Gastrocnemius medialis (tissue), 4 donors: ENCODE results near the gene NLRC5. TPM values are rescaled to one million over a fixed set of nuclear protein-coding genes. Genes with fewer than 3 reads are reported as not detected.
A peak's percentile ranks its signal among the peaks of the same experiment; 100 is the strongest.

Source experiments
- ATAC-seq, 2 donors: fragments of 150-250 bp; one replicate each; pipeline ENCODE4 v1.9.1; 2016
- DNase-seq, 2 donors: peaks; one replicate each; pipeline ENCODE4 v3.0.0-alpha.2; 2019
- H3K27ac ChIP-seq, 4 donors: fragments of 200-600 bp; sonication (generic); 1 replicate in 1 of 4; 2 replicates in 3 of 4; pipeline ENCODE4 v1.5.1; 2016 to 2018; ENCODE audit warnings: mild to moderate bottlenecking in 2 of 4, moderate library complexity in 1 of 4
- H3K27me3 ChIP-seq, 3 donors: fragments of 200-600 bp; sonication (generic) in 2 of 3; 1 replicate in 1 of 3; 2 replicates in 2 of 3; pipeline versions ENCODE4 v1.5.1 to v1.6.0; 2016 to 2019; ENCODE audit warnings: mild to moderate bottlenecking in 1 of 3, moderate library complexity in 1 of 3
- H3K36me3 ChIP-seq, 2 donors: fragments of 200-600 bp; sonication (generic) in 1 of 2; one replicate each; pipeline ENCODE4 v1.5.1; 2017 to 2018
- H3K4me1 ChIP-seq, 2 donors: fragments of 200-600 bp; sonication (generic) in 1 of 2; one replicate each; pipeline ENCODE4 v1.5.1; 2016 to 2017; ENCODE audit warnings: mild to moderate bottlenecking in 2 of 2
- H3K4me3 ChIP-seq, 4 donors: fragments of 200-600 bp; sonication (generic) in 3 of 4; 1 replicate in 1 of 4; 2 replicates in 3 of 4; pipeline ENCODE4 v1.5.1; 2016 to 2019; ENCODE audit warnings: mild to moderate bottlenecking in 2 of 4
- H3K9me3 ChIP-seq, 3 donors: fragments of 200-600 bp; sonication (generic) in 2 of 3; 1 replicate in 1 of 3; 2 replicates in 2 of 3; pipeline ENCODE4 v1.5.1; 2016 to 2019
- POLR2A ChIP-seq, 2 donors: fragments of 450-650 bp; IDR thresholded peaks; one replicate each; pipeline ENCODE4 v1.6.1; 2017; ENCODE audit warnings: antibody characterized with exemption in 2 of 2, mild to moderate bottlenecking in 2 of 2, moderate library complexity in 2 of 2
- in situ Hi-C, 4 donors: fragments of 200-750 bp; cut with MboI; loops; one replicate each; pipeline versions ENCODE4 v1.15.0 to v1.8.0; 2017; ENCODE audit warnings: low sequenced_read_pairs in 4 of 4
- intact Hi-C: fragments of 100-400 bp; cut with DNase I; formaldehyde crosslinking; loops from one replicate; pipeline ENCODE4 v1.15.1; 2023; ENCODE audit warnings: low total_unique reads
- total RNA-seq, 4 donors: library from RNA; depleted of rRNA; stranded (reverse); fragments of >200 nt; gene quantifications; one replicate each; pipeline versions ENCODE4 v1.1.0 to v1.2.3, GENCODE V29; 2016
- TF ChIP-seq, protein P1 (sequence below), 5 experiments: fragments of 450-650 bp in 3 of 5; fragments of 200-600 bp in 2 of 5; sonication (generic) in 2 of 5; IDR thresholded peaks in 4 of 5; conservative IDR thresholded peaks in 1 of 5; 1 replicate in 4 of 5; 2 replicates in 1 of 5; pipeline ENCODE4 v1.5.1; 2016 to 2019; ENCODE audit warnings: antibody characterized with exemption in 5 of 5, mild to moderate bottlenecking in 3 of 5, moderate library complexity in 3 of 5

NLRC5 gene
- total RNA-seq, 4 donors from 2014 or later, result 2.5 to 9.4 (median 5.1) TPM

DNA sequence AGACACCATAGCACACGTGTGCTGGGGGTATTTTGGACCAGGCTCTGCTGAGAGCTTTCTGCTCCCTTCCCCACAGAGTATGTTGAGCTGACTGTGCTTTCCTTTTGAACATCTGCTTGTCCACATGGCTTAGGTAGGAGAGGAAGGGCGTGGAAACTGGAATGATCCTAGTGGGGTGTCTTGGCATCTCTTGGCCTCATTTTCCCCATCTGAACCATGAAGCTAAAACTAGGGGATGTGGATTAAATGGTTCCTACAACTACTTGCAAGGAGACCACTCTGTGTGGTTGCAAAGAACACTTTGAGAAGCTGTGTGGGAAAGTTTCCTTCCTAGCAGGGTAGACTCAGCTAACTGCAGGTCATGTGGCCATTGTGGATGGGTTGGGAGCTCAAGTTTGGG is 6.7 kb upstream of the NLRC5 start:
- TF ChIP-seq, protein P1, sequence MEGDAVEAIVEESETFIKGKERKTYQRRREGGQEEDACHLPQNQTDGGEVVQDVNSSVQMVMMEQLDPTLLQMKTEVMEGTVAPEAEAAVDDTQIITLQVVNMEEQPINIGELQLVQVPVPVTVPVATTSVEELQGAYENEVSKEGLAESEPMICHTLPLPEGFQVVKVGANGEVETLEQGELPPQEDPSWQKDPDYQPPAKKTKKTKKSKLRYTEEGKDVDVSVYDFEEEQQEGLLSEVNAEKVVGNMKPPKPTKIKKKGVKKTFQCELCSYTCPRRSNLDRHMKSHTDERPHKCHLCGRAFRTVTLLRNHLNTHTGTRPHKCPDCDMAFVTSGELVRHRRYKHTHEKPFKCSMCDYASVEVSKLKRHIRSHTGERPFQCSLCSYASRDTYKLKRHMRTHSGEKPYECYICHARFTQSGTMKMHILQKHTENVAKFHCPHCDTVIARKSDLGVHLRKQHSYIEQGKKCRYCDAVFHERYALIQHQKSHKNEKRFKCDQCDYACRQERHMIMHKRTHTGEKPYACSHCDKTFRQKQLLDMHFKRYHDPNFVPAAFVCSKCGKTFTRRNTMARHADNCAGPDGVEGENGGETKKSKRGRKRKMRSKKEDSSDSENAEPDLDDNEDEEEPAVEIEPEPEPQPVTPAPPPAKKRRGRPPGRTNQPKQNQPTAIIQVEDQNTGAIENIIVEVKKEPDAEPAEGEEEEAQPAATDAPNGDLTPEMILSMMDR (IDR thresholded peaks at IDR 0.05 in 4 of 5, conservative IDR thresholded peaks at IDR 0.05 in 1 of 5), result no peak
- TF ChIP-seq POLR2A (IDR thresholded peaks at IDR 0.05), result no peak
- Histone ChIP-seq H3K36me3 (no peaks in the 10 kb centered on the region), H3K9me3 (no peaks in the 10 kb centered on the region), H3K4me1 (peaks cover 0 to 12% of the 10 kb centered on the region in 2 donors), H3K4me3 (no peak overlapping the region), H3K27me3 (no peaks in the 10 kb centered on the region), H3K27ac (no peak overlapping the region)
- ATAC-seq (no peak), DNase-seq (no peak)
- in situ Hi-C loops, result no loop called here
- intact Hi-C loops, result no loop called here

DNA sequence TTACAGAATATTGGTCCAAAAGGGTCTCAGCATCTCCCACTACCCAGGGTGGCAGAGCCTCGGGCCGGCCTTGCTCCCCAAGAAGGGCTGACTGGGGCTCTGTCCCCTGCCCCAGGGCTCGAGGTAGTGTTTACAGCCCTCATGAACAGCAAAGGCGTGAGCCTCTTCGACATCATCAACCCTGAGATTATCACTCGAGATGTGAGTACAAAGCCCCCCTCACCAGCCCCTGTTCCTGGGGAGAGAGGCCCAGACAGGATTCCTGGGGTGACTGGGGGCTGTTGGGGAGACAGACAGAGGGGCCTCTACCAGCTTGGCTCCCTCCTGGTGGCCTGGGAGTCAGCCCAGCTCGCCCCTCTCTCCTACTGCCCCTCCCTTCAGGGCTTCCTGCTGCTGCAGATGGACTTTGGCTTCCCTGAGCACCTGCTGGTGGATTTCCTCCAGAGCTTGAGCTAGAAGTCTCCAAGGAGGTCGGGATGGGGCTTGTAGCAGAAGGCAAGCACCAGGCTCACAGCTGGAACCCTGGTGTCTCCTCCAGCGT is 6.1 kb upstream of the NLRC5 start:
- no peak for ATAC-seq

DNA sequence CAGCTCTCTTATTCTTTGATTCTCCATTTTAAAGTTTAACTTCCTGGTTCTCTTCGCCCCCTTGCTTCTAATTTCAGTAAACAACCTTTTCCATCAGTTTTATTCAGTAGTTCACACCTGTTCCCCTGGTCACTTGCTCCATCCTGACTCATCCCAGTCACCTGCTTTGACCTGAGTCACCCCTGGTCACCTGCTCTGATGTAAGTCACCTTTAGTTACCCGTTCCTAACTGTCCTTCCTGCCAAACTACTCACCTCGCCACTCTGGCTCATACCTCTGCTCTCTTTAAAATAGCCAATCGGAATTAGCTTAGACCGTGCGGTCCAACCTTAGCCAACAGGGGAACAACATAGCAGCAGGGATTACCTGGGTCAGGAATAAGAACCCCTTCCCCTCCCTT is 4.7 kb upstream of the NLRC5 start:
- intact Hi-C loops, result loop anchor here (5.0 kb wide), 2 partner anchors 52 to 313 kb away; partner anchors contain the start of gene HERPUD1

More for the DNA sequence above, 6.1 kb upstream of the NLRC5 start:
- no peak for DNase-seq
- H3K4me1 ChIP-seq, result peaks cover 0 to 12% of the 10 kb centered on the region in 2 donors
- in situ Hi-C loops, result no loop called here
- no peak for TF ChIP-seq POLR2A (IDR thresholded peaks at IDR 0.05)
- TF ChIP-seq, protein P1 (IDR thresholded peaks at IDR 0.05 in 4 of 5, conservative IDR thresholded peaks at IDR 0.05 in 1 of 5), result no peak
- no peak overlapping the region for H3K4me3 ChIP-seq
- H3K9me3 ChIP-seq, result no peaks in the 10 kb centered on the region
- no peak overlapping the region for H3K27ac ChIP-seq
- H3K36me3 ChIP-seq, result no peaks in the 10 kb centered on the region
- H3K27me3 ChIP-seq, result no peaks in the 10 kb centered on the region
- intact Hi-C loops, result no loop called here

DNA sequence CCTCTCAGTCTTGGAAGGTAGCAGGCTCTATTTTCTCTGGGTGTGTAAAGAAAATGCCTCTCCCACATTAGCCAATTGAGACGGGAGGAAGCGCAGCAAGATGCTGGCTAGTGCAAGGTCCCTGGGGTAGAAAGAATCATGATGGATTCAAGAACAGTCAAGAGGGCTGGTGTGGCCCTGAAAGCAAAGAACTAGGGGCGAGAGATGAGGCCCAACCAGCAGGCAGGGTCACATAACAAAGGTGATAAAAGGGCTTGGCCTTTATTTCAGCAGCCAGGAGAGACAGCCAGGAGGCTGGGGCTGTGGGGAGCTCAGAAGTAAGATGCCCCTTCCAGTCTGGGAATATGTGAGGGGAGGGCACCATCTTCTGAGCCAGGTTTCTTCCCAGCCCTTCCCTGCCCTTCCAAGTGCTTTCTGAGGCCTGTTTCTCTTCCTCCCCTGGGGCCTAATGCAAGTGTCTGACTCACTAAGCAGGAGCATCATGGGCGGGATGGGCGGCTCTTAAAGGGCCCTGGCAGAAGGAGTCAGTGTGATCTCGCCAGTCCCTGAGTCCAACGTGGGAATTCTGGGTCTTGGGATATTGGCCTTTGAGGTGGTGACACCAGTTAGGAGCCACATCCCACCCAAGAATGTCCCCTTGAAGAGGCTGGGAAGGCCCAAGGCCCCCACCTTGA is 3.9 kb upstream of the NLRC5 start:
- Histone ChIP-seq H3K4me3 (no peak overlapping the region), H3K4me1 (peaks cover 13 to 18% of the 10 kb centered on the region in 2 donors), H3K36me3 (no peaks in the 10 kb centered on the region), H3K9me3 (no peaks in the 10 kb centered on the region), H3K27ac (peak overlapping the region; percentile 61 to 69 (median 66)), H3K27me3 (no peaks in the 10 kb centered on the region)
- ATAC-seq (peak in 1 of 2 donors; percentile 27), DNase-seq (peak; percentile 29 to 63)
- in situ Hi-C loops (no loop called here), intact Hi-C loops (loop anchor here (5.0 kb wide), 2 partner anchors 53 to 312 kb away; partner anchors contain the start of gene HERPUD1)
- TF ChIP-seq POLR2A (IDR thresholded peaks at IDR 0.05), result no peak
- TF ChIP-seq, protein P1 (IDR thresholded peaks at IDR 0.05 in 4 of 5, conservative IDR thresholded peaks at IDR 0.05 in 1 of 5), result no peak

More for the DNA sequence above, 4.7 kb upstream of the NLRC5 start:
- in situ Hi-C loops, result no loop called here
- Histone ChIP-seq H3K4me1 (peaks cover 5 to 12% of the 10 kb centered on the region in 2 donors), H3K9me3 (no peaks in the 10 kb centered on the region), H3K36me3 (no peaks in the 10 kb centered on the region), H3K27ac (peak overlapping the region in 1 of 4 donors; percentile 61), H3K4me3 (no peak overlapping the region), H3K27me3 (no peaks in the 10 kb centered on the region)
- DNase-seq (no peak), ATAC-seq (no peak)
- no peak for TF ChIP-seq POLR2A (IDR thresholded peaks at IDR 0.05)
- TF ChIP-seq, protein P1 (IDR thresholded peaks at IDR 0.05 in 4 of 5, conservative IDR thresholded peaks at IDR 0.05 in 1 of 5), result no peak
